ENCODE data around the gene CLASP2. TPM values are rescaled to one million over a fixed set of nuclear protein-coding genes. Genes with fewer than 3 reads are reported as not detected.

The CLASP2 gene
- polyA plus RNA-seq, 3 donors = 10.1 to 16.1 (median 13.9) TPM

- no peaks in the 10 kb centered on the region for H3K4me1 Mint-ChIP-seq
- no peak overlapping the region for H3K4me3 Mint-ChIP-seq
- H3K4me3 ChIP-seq (replicated peaks in 1 of 3; ENCODE audit: low read depth in 2 of 3, low read length in 3 of 3) = no peak overlapping the region
- H3K27ac Mint-ChIP-seq = no peak overlapping the region
- H3K9me3 Mint-ChIP-seq = peaks cover 0 to 13% (median 3%) of the 10 kb centered on the region in 7 donors
- no peak overlapping the region for H2AFZ ChIP-seq (ENCODE audit: insufficient read depth, low read depth, low read length, poor library complexity, severe bottlenecking)
- H4K20me1 ChIP-seq (ENCODE audit: insufficient read depth, low read length) = no peaks in the 10 kb centered on the region
- no peak overlapping the region for H3K9ac ChIP-seq (ENCODE audit: insufficient read depth, low read length, poor library complexity, severe bottlenecking)
- H3K27me3 Mint-ChIP-seq (ENCODE audit: low read depth in 3 of 3) = no peaks in the 10 kb centered on the region
- no peaks in the 10 kb centered on the region for H3K4me1 ChIP-seq (ENCODE audit: control insufficient read depth in 1 of 2, insufficient read depth in 2 of 2, low read length in 2 of 2)
- DNase-seq = no peak
- H3K36me3 ChIP-seq (replicated peaks in 1 of 2; ENCODE audit: control insufficient read depth in 1 of 2, insufficient read depth in 2 of 2, low read length in 2 of 2) = no peaks in the 10 kb centered on the region
- no peak overlapping the region for H3K4me2 ChIP-seq (replicated peaks; ENCODE audit: extremely low read depth, low read length, poor library complexity, severe bottlenecking)
- no peaks in the 10 kb centered on the region for H3K79me2 ChIP-seq (ENCODE audit: insufficient read depth, low read length)
- TF ChIP-seq, protein P1, sequence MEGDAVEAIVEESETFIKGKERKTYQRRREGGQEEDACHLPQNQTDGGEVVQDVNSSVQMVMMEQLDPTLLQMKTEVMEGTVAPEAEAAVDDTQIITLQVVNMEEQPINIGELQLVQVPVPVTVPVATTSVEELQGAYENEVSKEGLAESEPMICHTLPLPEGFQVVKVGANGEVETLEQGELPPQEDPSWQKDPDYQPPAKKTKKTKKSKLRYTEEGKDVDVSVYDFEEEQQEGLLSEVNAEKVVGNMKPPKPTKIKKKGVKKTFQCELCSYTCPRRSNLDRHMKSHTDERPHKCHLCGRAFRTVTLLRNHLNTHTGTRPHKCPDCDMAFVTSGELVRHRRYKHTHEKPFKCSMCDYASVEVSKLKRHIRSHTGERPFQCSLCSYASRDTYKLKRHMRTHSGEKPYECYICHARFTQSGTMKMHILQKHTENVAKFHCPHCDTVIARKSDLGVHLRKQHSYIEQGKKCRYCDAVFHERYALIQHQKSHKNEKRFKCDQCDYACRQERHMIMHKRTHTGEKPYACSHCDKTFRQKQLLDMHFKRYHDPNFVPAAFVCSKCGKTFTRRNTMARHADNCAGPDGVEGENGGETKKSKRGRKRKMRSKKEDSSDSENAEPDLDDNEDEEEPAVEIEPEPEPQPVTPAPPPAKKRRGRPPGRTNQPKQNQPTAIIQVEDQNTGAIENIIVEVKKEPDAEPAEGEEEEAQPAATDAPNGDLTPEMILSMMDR (IDR thresholded peaks at IDR 0.05) = no peak
- H3K9me3 ChIP-seq (replicated peaks in 1 of 2; ENCODE audit: control insufficient read depth in 1 of 2, insufficient read depth in 1 of 2, low read length in 2 of 2) = no peaks in the 10 kb centered on the region
- no peak overlapping the region for H3K27ac ChIP-seq (ENCODE audit: low read depth in 1 of 2, low read length in 2 of 2)
- intact Hi-C loops (cut with micrococcal nuclease) = no loop called here
- 100% methylated on average over 1 of the region's 2 CpGs for WGBS (ENCODE audit: insufficient coverage)
- no peaks in the 10 kb centered on the region for H3K27me3 ChIP-seq (ENCODE audit: control insufficient read depth in 2 of 2, insufficient read depth in 2 of 2, low read length in 2 of 2)
- no peaks in the 10 kb centered on the region for H3K36me3 Mint-ChIP-seq
Measured at GRCh38 chr3:33473813-33474212, 244.2 kb downstream of the CLASP2 start.

- Mint-ChIP-seq H3K36me3 (peaks cover 4 to 12% of the 10 kb centered on the region in 2 donors), H3K9me3 (peaks cover 7 to 38% (median 19%) of the 10 kb centered on the region in 7 donors), H3K27me3 (ENCODE audit: low read depth in 3 of 3) (no peaks in the 10 kb centered on the region), H3K27ac (no peak overlapping the region), H3K4me1 (no peaks in the 10 kb centered on the region), H3K4me3 (no peak overlapping the region)
- no peak overlapping the region for H3K9ac ChIP-seq (ENCODE audit: insufficient read depth, low read length, poor library complexity, severe bottlenecking)
- no peak overlapping the region for H3K4me3 ChIP-seq (replicated peaks in 1 of 3; ENCODE audit: low read depth in 2 of 3, low read length in 3 of 3)
- H3K4me1 ChIP-seq (ENCODE audit: control insufficient read depth in 1 of 2, insufficient read depth in 2 of 2, low read length in 2 of 2) = no peaks in the 10 kb centered on the region
- intact Hi-C loops (cut with micrococcal nuclease) = no loop called here
- H2AFZ ChIP-seq (ENCODE audit: insufficient read depth, low read depth, low read length, poor library complexity, severe bottlenecking) = no peak overlapping the region
- WGBS (ENCODE audit: insufficient coverage) = no CpG with 5 or more reads among the region's 3 CpGs
- H3K36me3 ChIP-seq (replicated peaks in 1 of 2; ENCODE audit: control insufficient read depth in 1 of 2, insufficient read depth in 2 of 2, low read length in 2 of 2) = no peaks in the 10 kb centered on the region
- no peak overlapping the region for H3K4me2 ChIP-seq (replicated peaks; ENCODE audit: extremely low read depth, low read length, poor library complexity, severe bottlenecking)
- no peaks in the 10 kb centered on the region for H3K79me2 ChIP-seq (ENCODE audit: insufficient read depth, low read length)
- H4K20me1 ChIP-seq (ENCODE audit: insufficient read depth, low read length) = no peaks in the 10 kb centered on the region
- no peaks in the 10 kb centered on the region for H3K27me3 ChIP-seq (ENCODE audit: control insufficient read depth in 2 of 2, insufficient read depth in 2 of 2, low read length in 2 of 2)
- TF ChIP-seq, protein P1 (IDR thresholded peaks at IDR 0.05) = no peak
- DNase-seq = no peak
- H3K9me3 ChIP-seq (replicated peaks in 1 of 2; ENCODE audit: control insufficient read depth in 1 of 2, insufficient read depth in 1 of 2, low read length in 2 of 2) = peaks cover 0 to 23% of the 10 kb centered on the region in 2 donors
- no peak overlapping the region for H3K27ac ChIP-seq (ENCODE audit: low read depth in 1 of 2, low read length in 2 of 2)
Measured at GRCh38 chr3:33467786-33468185, 250.3 kb downstream of the CLASP2 start.
